ENCODE results near the gene PLEKHG4B. TPM values are rescaled to one million over a fixed set of nuclear protein-coding genes. Genes with fewer than 3 reads are reported as not detected.

Gene PLEKHG4B
- total RNA-seq, 1 experiment from 2014 or later, result 44.3 TPM

DNA sequence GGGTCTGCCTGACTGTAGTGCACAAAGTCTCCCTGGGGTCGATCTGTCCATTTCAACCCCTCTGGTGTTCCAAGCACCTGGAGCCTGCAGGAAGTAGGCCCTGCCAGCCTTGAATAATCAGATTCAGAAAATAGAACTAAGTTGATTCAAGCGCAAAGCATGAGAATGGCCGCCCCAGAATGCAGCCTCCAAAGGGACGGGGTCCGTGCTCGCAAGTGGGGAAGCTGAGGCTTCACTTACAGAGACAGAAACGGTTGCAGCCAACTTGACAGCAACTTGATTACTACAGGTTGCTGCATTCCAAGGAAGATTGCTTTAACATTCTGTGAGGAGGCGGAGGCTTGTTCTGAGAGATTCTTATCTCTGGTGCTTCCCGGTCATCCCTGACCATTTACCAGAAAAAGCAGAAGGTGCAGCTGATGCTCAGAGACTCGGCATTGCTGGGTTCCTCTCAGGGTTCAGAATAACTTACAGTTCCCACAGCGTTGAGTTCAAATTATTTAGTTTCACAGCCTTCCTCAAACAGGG lies 84.4 kb downstream of the PLEKHG4B start:
- Histone ChIP-seq H3K27ac (ENCODE audit: insufficient read length, low read depth, low read length) (no peak overlapping the region), H2BK20ac (ENCODE audit: low read depth, low read length, poor library complexity, severe bottlenecking) (no peak overlapping the region), H2BK12ac (ENCODE audit: insufficient read length, low read depth, low read length) (no peak overlapping the region), H2AK5ac (ENCODE audit: insufficient read length, low read length) (no peak overlapping the region), H4K20me1 (ENCODE audit: control insufficient read depth, insufficient read depth, insufficient read length) (no peaks in the 10 kb centered on the region), H3K23me2 (ENCODE audit: insufficient read length, low read depth, low read length, poor library complexity, severe bottlenecking) (no peaks in the 10 kb centered on the region), H3K79me1 (ENCODE audit: insufficient read depth, low read depth, low read length, poor library complexity, severe bottlenecking) (no peaks in the 10 kb centered on the region), H3K79me2 (ENCODE audit: insufficient read depth, low read length) (no peaks in the 10 kb centered on the region), H3K23ac (ENCODE audit: insufficient read length, low read depth, low read length) (no peak overlapping the region), H3K4me2 (ENCODE audit: insufficient read depth, insufficient read length, low read length) (no peak overlapping the region), H3K14ac (ENCODE audit: insufficient read depth, low read length) (no peak overlapping the region), H4K5ac (ENCODE audit: insufficient read length, low read depth, low read length) (no peak overlapping the region), H2BK5ac (ENCODE audit: insufficient read length, low read length) (no peak overlapping the region), H4K91ac (ENCODE audit: insufficient read length, low read depth, low read length) (no peak overlapping the region), H3K27me3 (ENCODE audit: insufficient read depth, low read length) (no peaks in the 10 kb centered on the region), H3K9me3 (ENCODE audit: control insufficient read depth, low read depth, low read length) (no peaks in the 10 kb centered on the region), H2AFZ (ENCODE audit: low read length) (no peak overlapping the region), H3K4me1 (ENCODE audit: insufficient read depth, low read length) (no peaks in the 10 kb centered on the region; the same call in 1 of the 2 replicates), H3K56ac (ENCODE audit: insufficient read length, low read depth, low read length) (no peak overlapping the region), H3K9ac (ENCODE audit: extremely low read depth, insufficient read length, low read length) (no peak overlapping the region), H2BK120ac (ENCODE audit: low read depth, low read length, poor library complexity, severe bottlenecking) (no peak overlapping the region), H2BK15ac (ENCODE audit: low read depth, low read length) (no peak overlapping the region), H3K4ac (ENCODE audit: low read depth, low read length) (no peak overlapping the region), H3T11ph (ENCODE audit: low read length) (no peak overlapping the region), H4K8ac (replicated peaks; ENCODE audit: insufficient read length, low read depth, low read length) (no peak overlapping the region), H3K18ac (ENCODE audit: insufficient read length, low read depth, low read length) (no peak overlapping the region)
- no peaks in the 10 kb centered on the region for H3K9me3 Mint-ChIP-seq
- H3K4me3 Mint-ChIP-seq, result no peak overlapping the region
- TF ChIP-seq, protein P1, sequence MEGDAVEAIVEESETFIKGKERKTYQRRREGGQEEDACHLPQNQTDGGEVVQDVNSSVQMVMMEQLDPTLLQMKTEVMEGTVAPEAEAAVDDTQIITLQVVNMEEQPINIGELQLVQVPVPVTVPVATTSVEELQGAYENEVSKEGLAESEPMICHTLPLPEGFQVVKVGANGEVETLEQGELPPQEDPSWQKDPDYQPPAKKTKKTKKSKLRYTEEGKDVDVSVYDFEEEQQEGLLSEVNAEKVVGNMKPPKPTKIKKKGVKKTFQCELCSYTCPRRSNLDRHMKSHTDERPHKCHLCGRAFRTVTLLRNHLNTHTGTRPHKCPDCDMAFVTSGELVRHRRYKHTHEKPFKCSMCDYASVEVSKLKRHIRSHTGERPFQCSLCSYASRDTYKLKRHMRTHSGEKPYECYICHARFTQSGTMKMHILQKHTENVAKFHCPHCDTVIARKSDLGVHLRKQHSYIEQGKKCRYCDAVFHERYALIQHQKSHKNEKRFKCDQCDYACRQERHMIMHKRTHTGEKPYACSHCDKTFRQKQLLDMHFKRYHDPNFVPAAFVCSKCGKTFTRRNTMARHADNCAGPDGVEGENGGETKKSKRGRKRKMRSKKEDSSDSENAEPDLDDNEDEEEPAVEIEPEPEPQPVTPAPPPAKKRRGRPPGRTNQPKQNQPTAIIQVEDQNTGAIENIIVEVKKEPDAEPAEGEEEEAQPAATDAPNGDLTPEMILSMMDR (conservative IDR thresholded peaks at IDR 0.05), result no peak
- peaks cover 4 to 48% (median 48%) of the 10 kb centered on the region in 3 experiments; a peak in 6 of 7 replicates for H3K36me3 Mint-ChIP-seq (ENCODE audit: insufficient read depth in 1 of 3, low read depth in 3 of 3)
- peaks cover 7 to 9% of the 10 kb centered on the region in 2 experiments for H3K4me1 Mint-ChIP-seq
- no peak for DNase-seq
- no CpG with 5 or more reads among the region's 11 CpGs for WGBS (ENCODE audit: extremely low coverage, insufficient read length, low lambda C conversion rate)
- no peaks in the 10 kb centered on the region; the same call in 1 of the 2 replicates for H3K27me3 Mint-ChIP-seq (ENCODE audit: low read depth)
- peak overlapping the region in 2 of 3 experiments; percentile 28 to 41; a peak in 2 of 7 replicates for H3K27ac Mint-ChIP-seq

Measured in H9 (cell line).